Lung (tissue), 12 donors: ENCODE measurements around the gene PAK6. TPM values are rescaled to one million over a fixed set of nuclear protein-coding genes. Genes with fewer than 3 reads are reported as not detected.

Source experiments
- ATAC-seq: fragments of 200-7000 bp; cut with Tn5 transposase; one replicate; pipeline ENCODE4 v1.9.1; 2020; ENCODE audit warnings: moderate number of reproducible peaks; ENCODE audit not compliant: insufficient read depth, low FRiP score
- DNase-seq, 3 donors: peaks; one replicate each; pipeline ENCODE4 v3.0.0-alpha.2; 2013 to 2017
- H3K27ac ChIP-seq, 2 donors: one replicate each; pipeline ENCODE4 v1.5.1; 2013; ENCODE audit warnings: mild to moderate bottlenecking in 2 of 2, moderate library complexity in 2 of 2, control low read depth in 1 of 2, inconsistent platforms in 1 of 2, low read depth in 1 of 2, low read length in 1 of 2
- H3K27me3 ChIP-seq, 3 donors: one replicate each; pipeline ENCODE4 v1.5.1; 2013; ENCODE audit warnings: low read length in 2 of 3; ENCODE audit not compliant: control insufficient read depth in 3 of 3, insufficient read depth in 3 of 3
- H3K36me3 ChIP-seq, 4 donors: one replicate each; pipeline ENCODE4 v1.5.1; 2013; ENCODE audit warnings: low read length in 4 of 4, mild to moderate bottlenecking in 1 of 4, moderate library complexity in 1 of 4; ENCODE audit not compliant: control insufficient read depth in 4 of 4, insufficient read depth in 4 of 4
- H3K4me1 ChIP-seq, 5 donors: one replicate each; pipeline ENCODE4 v1.5.1; 2013; ENCODE audit warnings: low read length in 5 of 5, mild to moderate bottlenecking in 2 of 5, moderate library complexity in 1 of 5; ENCODE audit not compliant: control insufficient read depth in 5 of 5, insufficient read depth in 5 of 5
- H3K4me3 ChIP-seq: one replicate; pipeline ENCODE4 v1.5.1; 2013; ENCODE audit warnings: mild to moderate bottlenecking, control low read depth, moderate library complexity
- H3K9ac ChIP-seq, 2 donors: one replicate each; pipeline ENCODE4 v1.5.1; 2013; ENCODE audit warnings: low read length in 2 of 2, control low read depth in 1 of 2; ENCODE audit not compliant: insufficient read depth in 1 of 2
- H3K9me3 ChIP-seq, 4 donors: one replicate each; pipeline ENCODE4 v1.5.1; 2013; ENCODE audit warnings: low read length in 3 of 4, mild to moderate bottlenecking in 1 of 4, moderate library complexity in 1 of 4; ENCODE audit not compliant: control insufficient read depth in 4 of 4, insufficient read depth in 3 of 4
- WGBS, 2 donors: extraction: QIAGEN DNeasy Blood & Tissue Kit; methylation state at CpG; one replicate each; pipeline ENCODE4 v1.1.7; 2013; 5-methylcytosine and 5-hydroxymethylcytosine counted together
- polyA plus RNA-seq, 2 donors: library from polyadenylated mRNA; stranded (reverse); fragments of 200-250 nt; gene quantifications; one replicate each; pipeline ENCODE4 v1.2.1, GENCODE V29; 2013
- total RNA-seq, 2 donors: library from RNA; depleted of rRNA in 1 of 2; stranded (reverse); fragments of >200 nt in 1 of 2; gene quantifications; one replicate each; pipeline ENCODE4 v1.2.1, GENCODE V29; 2014 to 2021
- TF ChIP-seq, protein P1 (sequence below): IDR thresholded peaks from 2 replicates; pipeline ENCODE4 v1.5.1; 2012; ENCODE audit warnings: mild to moderate bottlenecking; ENCODE audit errors: control extremely low read depth, extremely low read depth
- donor health status: control.
- donor health status: control.
- donor health status: Bipolar disorder and iron deficiency.
- donor health status: healthy.
- donor health status: DM: yes; HTN: yes; CAD: no.

The PAK6 gene
- total and polyA plus RNA-seq, 4 donors: 5.8 to 10.4 (median 7.2) TPM

DNA sequence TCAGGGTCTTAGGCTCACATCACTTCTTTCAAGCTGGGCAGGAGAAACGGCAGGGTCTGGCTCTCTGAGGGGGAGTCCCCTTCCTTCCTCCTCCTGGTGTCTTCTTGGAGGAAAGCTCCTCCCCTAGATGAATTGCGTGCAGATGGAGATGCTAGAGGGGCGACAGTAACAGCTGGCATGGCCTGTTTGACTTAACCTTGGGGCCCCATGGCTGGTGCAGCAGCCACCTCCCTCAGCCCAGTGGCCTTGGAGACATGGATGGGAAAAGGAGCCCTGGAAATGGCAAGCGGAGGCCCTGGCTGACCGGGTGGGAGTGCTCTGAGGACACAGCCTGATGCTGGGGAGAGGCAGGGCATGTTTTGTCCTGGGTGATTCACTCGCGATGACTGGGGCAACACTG is 20.2 kb downstream of the PAK6 start:
- no peak overlapping the region for H3K9ac ChIP-seq

DNA sequence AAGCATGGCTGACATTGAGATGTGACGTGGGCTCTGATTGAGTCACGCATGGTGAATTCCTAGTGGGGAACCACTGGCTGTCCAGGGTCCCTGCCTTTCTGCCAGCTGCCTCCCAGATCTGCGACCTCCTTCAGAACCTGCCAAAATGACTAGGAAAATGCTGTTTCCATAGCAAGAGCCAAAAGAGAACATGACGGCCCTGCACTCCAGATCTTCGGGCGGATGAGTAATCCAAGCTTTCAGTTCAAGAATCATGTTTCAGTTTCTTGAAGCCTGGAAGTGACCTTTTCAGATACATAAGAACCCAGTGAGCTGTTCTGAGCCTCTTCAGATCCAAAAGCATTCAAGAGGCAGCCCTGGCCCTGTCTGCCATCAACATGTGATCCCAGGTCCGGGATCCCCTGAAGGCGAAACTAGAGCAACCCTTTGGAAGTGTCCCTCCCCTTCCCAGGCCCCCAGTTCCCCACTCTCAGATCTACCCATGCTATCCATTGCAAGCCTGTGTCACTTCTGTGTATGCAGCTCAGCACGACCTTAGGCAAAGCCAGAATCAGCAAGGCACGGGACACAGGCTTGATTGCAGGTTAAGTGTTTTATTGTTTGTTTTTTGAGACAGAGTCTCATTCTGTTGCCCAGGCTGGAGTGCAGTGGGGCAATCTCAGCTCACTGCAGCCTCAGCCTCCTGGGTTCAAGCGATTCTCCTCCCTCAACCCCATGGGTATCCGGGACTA is 24.3 kb downstream of the PAK6 start:
- Histone ChIP-seq H3K4me3 (no peak overlapping the region), H3K27me3 (no peaks in the 10 kb centered on the region), H3K36me3 (no peaks in the 10 kb centered on the region), H3K27ac (peak overlapping the region in 1 of 2 donors; percentile 50), H3K4me1 (peaks cover 0 to 2% (median 0%) of the 10 kb centered on the region in 5 donors), H3K9ac (peak overlapping the region in 1 of 2 donors; percentile 23), H3K9me3 (no peaks in the 10 kb centered on the region)
- DNase-seq (peak in 1 of 3 donors; percentile 65), ATAC-seq (peak; percentile 41)
- 68 to 88% methylated on average over 12 of the region's 12 CpGs for WGBS, 2 donors
- TF ChIP-seq, protein P1, sequence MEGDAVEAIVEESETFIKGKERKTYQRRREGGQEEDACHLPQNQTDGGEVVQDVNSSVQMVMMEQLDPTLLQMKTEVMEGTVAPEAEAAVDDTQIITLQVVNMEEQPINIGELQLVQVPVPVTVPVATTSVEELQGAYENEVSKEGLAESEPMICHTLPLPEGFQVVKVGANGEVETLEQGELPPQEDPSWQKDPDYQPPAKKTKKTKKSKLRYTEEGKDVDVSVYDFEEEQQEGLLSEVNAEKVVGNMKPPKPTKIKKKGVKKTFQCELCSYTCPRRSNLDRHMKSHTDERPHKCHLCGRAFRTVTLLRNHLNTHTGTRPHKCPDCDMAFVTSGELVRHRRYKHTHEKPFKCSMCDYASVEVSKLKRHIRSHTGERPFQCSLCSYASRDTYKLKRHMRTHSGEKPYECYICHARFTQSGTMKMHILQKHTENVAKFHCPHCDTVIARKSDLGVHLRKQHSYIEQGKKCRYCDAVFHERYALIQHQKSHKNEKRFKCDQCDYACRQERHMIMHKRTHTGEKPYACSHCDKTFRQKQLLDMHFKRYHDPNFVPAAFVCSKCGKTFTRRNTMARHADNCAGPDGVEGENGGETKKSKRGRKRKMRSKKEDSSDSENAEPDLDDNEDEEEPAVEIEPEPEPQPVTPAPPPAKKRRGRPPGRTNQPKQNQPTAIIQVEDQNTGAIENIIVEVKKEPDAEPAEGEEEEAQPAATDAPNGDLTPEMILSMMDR: no peak

More for the DNA sequence above, 20.2 kb downstream of the PAK6 start:
- Histone ChIP-seq H3K9me3 (no peaks in the 10 kb centered on the region), H3K27me3 (peaks cover 0 to 12% (median 1%) of the 10 kb centered on the region in 3 donors), H3K4me1 (peaks cover 0 to 2% (median 0%) of the 10 kb centered on the region in 5 donors), H3K27ac (no peak overlapping the region), H3K4me3 (no peak overlapping the region), H3K36me3 (no peaks in the 10 kb centered on the region)
- WGBS, 2 donors: 64 to 70% methylated on average over 7 of the region's 7 CpGs
- ATAC-seq (no peak), DNase-seq (no peak)
- TF ChIP-seq, protein P1: no peak

DNA sequence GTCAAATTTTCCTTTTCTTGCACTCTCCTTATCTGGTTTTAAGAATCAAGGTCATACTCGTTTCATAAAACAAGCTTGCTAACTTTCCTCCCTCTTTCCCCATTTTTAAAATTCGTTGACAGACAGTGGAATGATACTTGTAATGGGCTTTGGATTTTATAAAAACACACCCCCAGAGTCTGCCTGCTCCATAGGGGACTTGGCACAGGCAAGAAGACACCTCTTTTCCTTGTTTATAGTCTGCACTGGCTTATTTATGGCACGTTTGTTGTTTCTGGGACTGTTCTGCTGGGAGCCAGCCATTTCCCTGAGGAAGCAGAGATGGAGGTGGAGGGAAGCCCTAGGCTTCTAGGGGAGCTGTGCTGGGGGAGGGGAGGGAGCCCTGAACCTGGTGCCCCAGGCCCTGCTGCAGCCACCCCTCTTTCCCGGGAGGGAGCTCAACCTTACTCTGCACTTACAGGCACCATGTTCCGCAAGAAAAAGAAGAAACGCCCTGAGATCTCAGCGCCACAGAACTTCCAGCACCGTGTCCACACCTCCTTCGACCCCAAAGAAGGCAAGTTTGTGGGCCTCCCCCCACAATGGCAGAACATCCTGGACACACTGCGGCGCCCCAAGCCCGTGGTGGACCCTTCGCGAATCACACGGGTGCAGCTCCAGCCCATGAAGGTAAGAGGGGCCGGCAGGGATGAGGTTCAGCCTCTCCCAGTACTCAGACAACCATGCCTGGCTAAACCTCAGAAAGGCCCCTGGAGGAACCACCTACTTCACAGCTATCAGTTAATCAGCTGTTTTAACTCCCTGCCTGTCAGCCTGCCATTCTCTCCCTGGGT is 25.7 kb downstream of the PAK6 start:
- H3K27ac ChIP-seq: no peak overlapping the region
- no peak overlapping the region for H3K9ac ChIP-seq
- TF ChIP-seq, protein P1: no peak
- DNase-seq: no peak
- no peaks in the 10 kb centered on the region for H3K27me3 ChIP-seq
- peaks cover 0 to 1% (median 0%) of the 10 kb centered on the region in 4 donors for H3K9me3 ChIP-seq
- no peaks in the 10 kb centered on the region for H3K36me3 ChIP-seq
- H3K4me3 ChIP-seq: no peak overlapping the region
- no peak for ATAC-seq
- H3K4me1 ChIP-seq: peaks cover 0 to 2% (median 0%) of the 10 kb centered on the region in 5 donors
- 84 to 86% methylated on average over 14 to 16 of the region's 16 CpGs for WGBS, 2 donors
